ENCODE measurements around the gene SNAPC5. TPM values are rescaled to one million over a fixed set of nuclear protein-coding genes. Genes with fewer than 3 reads are reported as not detected.
A peak's percentile ranks its signal among the peaks of the same experiment; 100 is the strongest.

The SNAPC5 gene
- total RNA-seq, 2 experiments from 2014 or later = 27.7 to 31.4 TPM

DNA sequence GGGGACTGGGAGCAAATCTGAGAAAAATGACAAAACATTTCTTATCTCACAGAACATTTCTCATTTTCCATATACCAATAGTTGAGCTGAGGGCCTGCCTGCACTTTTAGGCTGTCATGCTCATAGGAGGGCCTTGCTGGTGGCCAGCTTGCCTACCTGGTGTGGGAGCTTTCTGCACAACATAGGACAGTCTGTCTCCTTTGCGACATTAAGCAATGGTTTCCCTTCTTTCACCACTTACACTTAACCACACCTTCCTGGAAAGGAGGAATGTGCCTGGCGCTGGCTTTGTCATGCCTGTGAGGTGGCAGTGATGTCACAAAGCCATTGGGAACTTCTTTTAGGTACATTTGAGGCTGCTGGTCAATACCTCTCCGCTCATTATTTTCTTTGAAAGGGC is 5.7 kb downstream of the SNAPC5 start:
- ChIA-PET POLR2A (interaction anchor here (0.9 to 1.5 kb wide), 6 partner anchors 13 to 19 kb away, joined by 3 to 4 read pairs (median 3); partner anchors contain the start of gene ZWILCH), CTCF (interaction anchor here (0.9 to 1.5 kb wide), 3 partner anchors 17 to 112 kb away, joined by 3 read pairs; no protein-coding TSS in a partner anchor)
- TF ChIP-seq, protein P1, sequence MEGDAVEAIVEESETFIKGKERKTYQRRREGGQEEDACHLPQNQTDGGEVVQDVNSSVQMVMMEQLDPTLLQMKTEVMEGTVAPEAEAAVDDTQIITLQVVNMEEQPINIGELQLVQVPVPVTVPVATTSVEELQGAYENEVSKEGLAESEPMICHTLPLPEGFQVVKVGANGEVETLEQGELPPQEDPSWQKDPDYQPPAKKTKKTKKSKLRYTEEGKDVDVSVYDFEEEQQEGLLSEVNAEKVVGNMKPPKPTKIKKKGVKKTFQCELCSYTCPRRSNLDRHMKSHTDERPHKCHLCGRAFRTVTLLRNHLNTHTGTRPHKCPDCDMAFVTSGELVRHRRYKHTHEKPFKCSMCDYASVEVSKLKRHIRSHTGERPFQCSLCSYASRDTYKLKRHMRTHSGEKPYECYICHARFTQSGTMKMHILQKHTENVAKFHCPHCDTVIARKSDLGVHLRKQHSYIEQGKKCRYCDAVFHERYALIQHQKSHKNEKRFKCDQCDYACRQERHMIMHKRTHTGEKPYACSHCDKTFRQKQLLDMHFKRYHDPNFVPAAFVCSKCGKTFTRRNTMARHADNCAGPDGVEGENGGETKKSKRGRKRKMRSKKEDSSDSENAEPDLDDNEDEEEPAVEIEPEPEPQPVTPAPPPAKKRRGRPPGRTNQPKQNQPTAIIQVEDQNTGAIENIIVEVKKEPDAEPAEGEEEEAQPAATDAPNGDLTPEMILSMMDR (IDR thresholded peaks at IDR 0.05) = no peak
- intact Hi-C loops (cut with micrococcal nuclease) = loop anchor here (10.0 kb wide), 1 partner anchor 137 kb away; the partner anchor contains the start of gene TIPIN
- ATAC-seq (no peak), DNase-seq (no peak)
- peaks cover 66% of the 10 kb centered on the region for H3K36me3 Mint-ChIP-seq (ENCODE audit: low read depth)
- H3K4me3 Mint-ChIP-seq = no peak overlapping the region
- H3K27ac Mint-ChIP-seq = peak overlapping the region; percentile 57
- H3K9me3 Mint-ChIP-seq = no peaks in the 10 kb centered on the region
- peaks cover 20% of the 10 kb centered on the region for H3K4me1 Mint-ChIP-seq (ENCODE audit: low read depth)
- H3K27me3 Mint-ChIP-seq = no peaks in the 10 kb centered on the region

GRCh38 chr15:66489179-66489791 is 8.3 kb downstream of the SNAPC5 start:
- ChIA-PET POLR2A (interaction anchor here (1.2 to 1.5 kb wide), 4 partner anchors 9 to 15 kb away, joined by 3 to 6 read pairs (median 4); partner anchors contain the start of genes RPL4 and ZWILCH), CTCF (interaction anchor here (1.4 kb wide), 2 partner anchors 9 to 11 kb away, joined by 3 to 11 read pairs; partner anchors contain the start of gene SNAPC5)
- no peak for ATAC-seq
- H3K27me3 Mint-ChIP-seq = no peaks in the 10 kb centered on the region
- TF ChIP-seq, protein P1 (IDR thresholded peaks at IDR 0.05) = no peak
- peaks cover 6% of the 10 kb centered on the region for H3K4me1 Mint-ChIP-seq (ENCODE audit: low read depth)
- peak overlapping the region; percentile 28 for H3K27ac Mint-ChIP-seq
- H3K9me3 Mint-ChIP-seq = no peaks in the 10 kb centered on the region
- DNase-seq = no peak
- peaks cover 50% of the 10 kb centered on the region for H3K36me3 Mint-ChIP-seq (ENCODE audit: low read depth)
- H3K4me3 Mint-ChIP-seq = no peak overlapping the region
- intact Hi-C loops (cut with micrococcal nuclease) = no loop called here

- Mint-ChIP-seq H3K4me1 (ENCODE audit: low read depth) (peaks cover 2% of the 10 kb centered on the region), H3K27me3 (no peaks in the 10 kb centered on the region), H3K9me3 (no peaks in the 10 kb centered on the region), H3K36me3 (ENCODE audit: low read depth) (peaks cover 45% of the 10 kb centered on the region), H3K4me3 (no peak overlapping the region), H3K27ac (peak overlapping the region; percentile 25)
- CTCF ChIA-PET = interaction anchor here (1.4 kb wide), 1 partner anchor 12 kb away, joined by 3 read pairs; no protein-coding TSS in a partner anchor
- TF ChIP-seq, protein P1 (IDR thresholded peaks at IDR 0.05) = no peak
- ATAC-seq = no peak
- DNase-seq = no peak
- POLR2A ChIA-PET = interaction anchor here (1.3 to 1.5 kb wide), 3 partner anchors 9 to 16 kb away, joined by 3 to 5 read pairs (median 3); partner anchors contain the start of genes RPL4, SNAPC5 and ZWILCH
- intact Hi-C loops (cut with micrococcal nuclease) = no loop called here
Observed at GRCh38 chr15:66488525-66488924, 9.0 kb downstream of the SNAPC5 start.

DNA sequence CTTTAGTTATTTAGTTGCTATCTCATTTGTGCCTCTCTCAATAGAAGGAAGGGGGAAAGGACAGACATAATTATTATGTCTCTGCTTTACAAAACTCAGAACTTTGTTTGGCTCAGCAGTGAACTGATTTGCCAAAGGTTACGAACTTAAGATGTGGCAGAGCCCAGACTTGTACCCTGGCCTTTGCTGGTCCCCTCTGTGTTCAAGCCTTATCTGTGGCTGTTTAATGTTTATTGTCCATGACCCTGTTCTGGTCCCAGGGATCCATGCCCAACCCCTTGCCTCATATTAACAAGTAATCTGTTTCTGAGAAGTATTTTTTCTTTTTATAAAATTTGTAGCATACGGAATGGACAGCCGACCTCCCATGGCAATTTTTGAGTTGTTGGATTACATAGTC is 10.7 kb downstream of the SNAPC5 start:
- Mint-ChIP-seq H3K36me3 (ENCODE audit: low read depth) (peaks cover 50% of the 10 kb centered on the region), H3K4me3 (no peak overlapping the region), H3K4me1 (ENCODE audit: low read depth) (peaks cover 2% of the 10 kb centered on the region), H3K27ac (no peak overlapping the region), H3K27me3 (no peaks in the 10 kb centered on the region), H3K9me3 (no peaks in the 10 kb centered on the region)
- POLR2A ChIA-PET = interaction anchor here (1.5 kb wide), 1 partner anchor 11 kb away, joined by 3 read pairs; the partner anchor contains the start of gene SNAPC5
- TF ChIP-seq, protein P1 (IDR thresholded peaks at IDR 0.05) = no peak
- CTCF ChIA-PET = no interaction called here
- ATAC-seq = no peak
- intact Hi-C loops (cut with micrococcal nuclease) = no loop called here
- DNase-seq = no peak

Measured in activated CD8-positive, alpha-beta T cell treated with anti-CD3 and anti-CD28 coated beads for 36 hours (primary cell).